Vagina (tissue), 2 donors: Measurements from ENCODE around the gene MAPKBP1.

Experiments used
- CTCF ChIP-seq, 3 experiments: fragments of 450-650 bp in 2 of 3; fragments of 200-600 bp in 1 of 3; sonication (generic) in 1 of 3; IDR thresholded peaks; one replicate each; pipeline ENCODE4 v1.5.1; 2017 to 2019; ENCODE audit warnings: antibody characterized with exemption in 3 of 3, mild to moderate bottlenecking in 2 of 3, moderate library complexity in 2 of 3
- POLR2A ChIP-seq, 2 donors: fragments of 450-650 bp; IDR thresholded peaks; one replicate each; pipeline ENCODE4 v1.6.1; 2017; ENCODE audit warnings: antibody characterized with exemption in 2 of 2, mild to moderate bottlenecking in 2 of 2, moderate library complexity in 2 of 2

- no peak for TF ChIP-seq POLR2A (IDR thresholded peaks at IDR 0.05)
- TF ChIP-seq CTCF (IDR thresholded peaks at IDR 0.05), result no peak
These were observed 18.1 kb upstream of the MAPKBP1 start for GRCh38 chr15:41756198-41756597.
